ENCODE measurements around the gene CELF3.
A peak's percentile ranks its signal among the peaks of the same experiment; 100 is the strongest.

Gene CELF3

GRCh38 chr1:151716771-151717631 lies at the start of gene CELF3:
CELF3 (minus strand) TSS chr1:151716803; CDS start chr1:151716020, 783 bp downstream.
- in situ Hi-C loops (cut with MboI; ENCODE audit: low sequenced_read_pairs, unreplicated experiment): no loop called here
- peak; percentile 60 for DNase-seq (ENCODE audit: low spot score)
- TF ChIP-seq CTCF (IDR thresholded peaks at IDR 0.05; ENCODE audit: borderline replicate concordance, control extremely low read depth, extremely low read depth, insufficient read depth, missing control alignments): no peak

- in situ Hi-C loops (cut with MboI; ENCODE audit: low sequenced_read_pairs, unreplicated experiment): no loop called here
- no peak for TF ChIP-seq CTCF (IDR thresholded peaks at IDR 0.05; ENCODE audit: borderline replicate concordance, control extremely low read depth, extremely low read depth, insufficient read depth, missing control alignments)
- DNase-seq (ENCODE audit: low spot score): no peak
Measured at GRCh38 chr1:151763990-151764389, 47.4 kb upstream of the CELF3 start.

- TF ChIP-seq CTCF (IDR thresholded peaks at IDR 0.05; ENCODE audit: borderline replicate concordance, control extremely low read depth, extremely low read depth, insufficient read depth, missing control alignments): no peak
- in situ Hi-C loops (cut with MboI; ENCODE audit: low sequenced_read_pairs, unreplicated experiment): no loop called here
Measured at GRCh38 chr1:151762941-151763921, 46.6 kb upstream of the CELF3 start, which contains the start of gene MRPL9. MRPL9 (minus strand) TSS chr1:151763496; CDS start chr1:151763479, 17 bp downstream.

GRCh38 chr1:151760597-151761385 lies 44.2 kb upstream of the CELF3 start:
- no peak for TF ChIP-seq CTCF (IDR thresholded peaks at IDR 0.05; ENCODE audit: borderline replicate concordance, control extremely low read depth, extremely low read depth, insufficient read depth, missing control alignments)
- no peak for DNase-seq (ENCODE audit: low spot score)
- in situ Hi-C loops (cut with MboI; ENCODE audit: low sequenced_read_pairs, unreplicated experiment): no loop called here

More at GRCh38 chr1:151762941-151763921, 46.6 kb upstream of the CELF3 start, which contains the start of gene MRPL9:
- peak; percentile 97 for DNase-seq (ENCODE audit: low spot score)

- in situ Hi-C loops (cut with MboI; ENCODE audit: low sequenced_read_pairs, unreplicated experiment): no loop called here
- no peak for DNase-seq (ENCODE audit: low spot score)
- no peak for TF ChIP-seq CTCF (IDR thresholded peaks at IDR 0.05; ENCODE audit: borderline replicate concordance, control extremely low read depth, extremely low read depth, insufficient read depth, missing control alignments)
Measured at GRCh38 chr1:151759241-151759640, 42.6 kb upstream of the CELF3 start.
